GM19238 (cell line): ENCODE measurements around the gene ZNF330.

Experiments
- DNase-seq: peaks from one replicate; pipeline ENCODE4 v3.0.0; 2011; ENCODE audit warnings: low spot score; ENCODE audit not compliant: insufficient read length

ZNF330 gene

DNA sequence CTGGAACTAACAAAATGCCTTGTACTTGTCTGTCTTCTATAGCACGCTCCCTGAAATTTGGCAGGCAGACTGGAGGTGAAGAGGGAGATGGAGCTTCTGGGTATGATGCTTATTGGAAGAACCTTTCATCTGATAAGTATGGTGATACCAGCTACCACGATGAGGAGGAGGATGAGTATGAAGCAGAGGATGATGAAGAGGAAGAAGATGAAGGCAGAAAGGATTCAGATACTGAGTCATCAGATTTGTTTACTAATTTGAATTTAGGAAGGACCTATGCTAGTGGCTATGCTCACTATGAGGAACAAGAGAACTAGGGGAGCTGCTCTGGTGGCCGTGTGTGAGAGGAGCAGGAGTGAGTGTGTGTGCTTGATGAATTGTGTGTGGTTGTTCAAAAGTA lies 13.0 kb downstream of the ZNF330 start:
- DNase-seq, result no peak

- no peak for DNase-seq
These were observed 17.5 kb downstream of the ZNF330 start for GRCh38 chr4:141238186-141238585.

DNA sequence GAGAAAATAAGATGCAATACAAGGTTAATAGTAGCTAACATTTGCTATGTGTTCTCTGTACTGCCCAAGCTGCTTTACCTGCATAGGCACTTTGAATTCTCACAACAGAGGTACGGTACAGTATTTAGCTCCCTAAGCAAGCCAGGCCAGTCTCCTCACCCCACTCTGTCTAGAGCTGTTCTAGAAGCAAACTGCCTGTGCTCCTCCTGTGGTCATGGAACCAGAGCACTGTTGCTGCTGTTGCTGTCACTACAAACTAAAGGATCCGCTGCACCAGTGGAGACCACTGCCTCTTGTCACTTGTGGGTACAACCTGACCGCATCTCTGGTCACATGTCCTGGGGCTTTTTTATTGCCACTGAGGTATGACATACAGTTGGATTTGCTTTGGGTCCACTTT lies 19.6 kb downstream of the ZNF330 start:
- no peak for DNase-seq

DNA sequence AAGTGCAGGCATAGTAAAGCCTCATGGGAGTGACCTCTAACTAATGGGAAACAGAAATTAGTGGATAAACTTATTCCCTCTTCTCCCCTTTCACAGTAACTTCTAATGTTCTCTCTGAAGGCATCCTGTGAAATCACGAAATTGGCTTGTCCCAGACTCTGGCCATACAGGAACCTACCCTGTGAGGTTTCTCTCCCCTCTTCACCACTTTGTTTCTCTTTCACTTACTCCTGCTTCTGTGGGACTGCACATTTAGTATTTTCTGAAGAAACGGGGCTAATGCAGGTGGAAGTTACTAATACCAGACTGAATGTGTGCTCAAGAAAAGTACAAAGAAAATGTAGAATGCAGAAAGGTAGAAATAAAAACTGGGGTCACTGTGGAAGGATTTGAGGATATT lies 20.0 kb downstream of the ZNF330 start:
- DNase-seq, result no peak

DNA sequence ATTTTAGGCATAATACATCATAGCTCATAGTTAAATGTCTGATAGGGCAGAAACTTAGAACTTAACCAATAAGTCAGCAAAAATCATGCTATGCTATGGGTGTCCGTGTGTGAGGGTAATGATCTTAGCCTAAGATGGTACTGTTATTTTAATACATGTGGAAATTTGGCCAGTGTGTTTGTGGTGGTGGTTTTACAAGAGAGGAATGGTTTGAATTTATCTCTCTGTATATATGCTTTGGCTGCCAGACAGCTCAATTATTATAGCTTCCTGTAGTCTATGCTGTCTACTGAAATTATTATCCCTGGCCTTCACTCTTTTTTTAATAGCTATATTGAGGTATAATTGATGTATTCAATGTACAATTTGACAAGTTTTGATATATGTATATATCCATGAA lies 21.3 kb downstream of the ZNF330 start:
- no peak for DNase-seq

GRCh38 chr4:141244419-141244818 lies 23.7 kb downstream of the ZNF330 start:
- DNase-seq, result no peak

DNA sequence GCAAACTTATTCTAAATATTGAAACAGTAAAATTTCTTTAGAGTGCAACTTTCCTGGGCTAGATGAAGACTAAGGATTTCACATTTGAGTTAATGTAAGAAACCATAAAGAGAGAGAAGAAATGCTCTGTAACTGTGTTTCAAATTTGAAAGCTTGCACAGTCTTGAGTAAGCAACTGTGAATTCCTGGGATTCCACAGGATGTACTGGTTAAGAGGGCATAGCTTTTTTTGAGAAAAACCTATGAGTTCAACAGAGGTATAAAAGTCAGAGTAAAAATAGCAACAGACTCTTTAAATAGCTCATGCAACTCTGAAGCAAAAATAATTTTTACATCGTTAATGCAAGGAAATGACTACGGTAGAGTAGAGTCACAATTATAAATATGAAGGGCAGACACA lies 25.5 kb downstream of the ZNF330 start:
- no peak for DNase-seq

DNA sequence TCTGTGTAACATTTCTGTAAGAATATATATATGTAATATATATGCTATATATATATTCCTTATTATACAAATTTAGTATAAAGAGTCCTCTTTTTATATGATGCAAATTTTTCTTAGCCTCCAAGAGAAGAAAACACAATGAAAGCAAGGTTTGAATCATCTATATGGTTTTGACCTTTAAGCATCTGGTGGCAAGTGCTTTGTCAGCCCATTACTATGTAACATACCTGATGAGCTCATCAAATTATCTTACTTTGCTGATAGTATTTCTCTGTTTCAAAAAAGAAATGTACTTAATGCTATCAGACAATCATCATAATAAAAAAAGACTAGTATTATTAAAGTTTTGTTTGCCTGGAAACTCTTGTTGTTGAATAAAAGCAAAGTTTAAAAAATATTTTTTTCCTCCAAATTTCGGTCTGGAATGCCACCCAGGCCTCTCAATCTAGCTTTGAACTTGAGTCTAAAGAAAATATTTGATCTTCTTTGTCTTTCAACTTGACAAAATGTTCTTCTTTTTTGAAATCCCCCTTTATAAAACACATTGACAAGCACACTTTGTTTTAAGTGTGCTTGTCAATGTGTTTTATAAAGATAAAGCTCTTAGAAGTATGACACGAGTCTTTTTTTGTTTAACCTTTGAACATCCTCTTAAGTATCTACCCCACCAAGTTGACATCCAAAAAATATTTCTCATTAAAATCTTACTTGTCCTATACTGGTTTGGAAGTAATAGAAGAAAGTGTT lies 26.2 kb downstream of the ZNF330 start:
- DNase-seq, result no peak

DNA sequence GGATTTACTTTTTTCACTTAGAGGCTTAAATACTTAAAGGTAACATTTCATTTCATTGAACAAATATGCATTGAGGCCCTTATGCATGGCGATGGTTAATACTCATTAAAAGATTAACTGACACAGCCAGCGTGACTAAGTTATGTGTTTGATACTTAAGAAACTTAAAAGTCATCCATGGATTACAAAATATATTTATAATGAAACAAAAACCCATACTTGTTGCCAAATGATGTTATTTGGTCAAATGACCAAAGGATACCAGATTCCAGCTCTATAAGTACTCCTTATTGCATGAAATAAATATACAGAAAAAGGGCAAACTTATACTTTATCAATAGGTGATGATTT lies 26.7 kb downstream of the ZNF330 start:
- DNase-seq, result no peak

GRCh38 chr4:141248029-141248428 lies 27.3 kb downstream of the ZNF330 start:
- no peak for DNase-seq

GRCh38 chr4:141248486-141248885 lies 27.8 kb downstream of the ZNF330 start:
- DNase-seq, result no peak

DNA sequence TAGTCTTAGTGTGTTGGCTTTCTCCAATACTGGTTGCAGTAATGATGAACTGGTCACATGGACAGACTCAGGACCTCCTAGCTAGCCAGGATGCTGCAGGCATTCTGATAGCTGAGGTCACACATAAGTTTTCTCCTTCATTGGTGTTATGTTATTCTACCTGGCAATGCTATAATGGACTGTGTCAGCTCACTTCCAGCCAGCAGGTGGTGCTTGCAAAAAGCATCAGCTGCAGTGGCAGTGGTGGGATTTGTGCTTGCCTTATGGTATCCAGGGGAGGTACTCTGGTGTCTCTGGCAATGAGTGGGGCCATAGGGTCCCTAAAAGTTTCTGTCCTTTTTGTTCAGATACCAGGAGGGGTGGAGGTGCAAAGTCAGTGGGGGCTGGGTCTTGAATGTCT lies 33.6 kb downstream of the ZNF330 start:
- DNase-seq, result no peak

GRCh38 chr4:141255016-141255415 lies 34.3 kb downstream of the ZNF330 start:
- no peak for DNase-seq

DNA sequence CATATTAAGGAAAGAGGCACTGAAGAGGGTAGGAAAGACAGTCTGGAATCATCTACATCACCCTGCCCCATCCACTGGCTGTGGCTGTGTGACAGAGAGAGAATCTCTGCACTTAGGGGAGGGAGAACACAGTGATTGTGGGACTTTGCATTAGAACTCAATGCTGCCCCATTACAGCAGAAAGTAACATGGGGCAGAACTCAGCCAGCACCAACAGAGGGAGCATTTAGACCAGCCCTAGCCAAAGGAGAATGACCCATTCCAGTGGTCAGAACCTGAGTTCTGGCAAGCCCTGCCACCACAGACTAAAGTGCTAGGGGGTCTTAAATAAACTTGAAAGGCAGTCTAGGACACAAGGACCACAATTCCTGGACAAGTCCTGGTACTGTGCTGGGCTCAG lies 37.9 kb downstream of the ZNF330 start:
- no peak for DNase-seq

GRCh38 chr4:141275834-141276233 lies 55.1 kb downstream of the ZNF330 start:
- no peak for DNase-seq

- DNase-seq, result no peak
These were observed 62.5 kb downstream of the ZNF330 start for GRCh38 chr4:141283152-141283551.

DNA sequence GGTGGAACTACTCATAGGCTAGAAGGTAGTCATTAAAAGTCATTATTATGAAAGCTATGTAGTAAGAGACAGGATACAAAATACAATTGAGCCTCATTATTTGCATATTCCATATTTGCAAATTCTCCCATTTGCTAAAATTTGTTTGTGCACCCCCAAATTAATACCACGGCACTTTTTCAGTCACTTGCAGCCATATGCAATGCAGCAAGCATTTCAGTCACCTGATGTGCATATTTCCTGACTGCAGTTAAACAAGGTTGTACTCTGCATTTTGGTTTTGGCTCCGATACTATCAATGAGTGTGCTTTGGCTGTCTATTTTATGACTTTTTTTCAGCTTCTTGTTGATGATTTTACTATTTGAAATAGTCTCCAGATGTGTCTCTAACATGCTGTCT lies 62.9 kb downstream of the ZNF330 start:
- DNase-seq, result no peak
